Adrenal gland (tissue), 12 donors: Measurements from ENCODE around the gene BSX. TPM values are rescaled to one million over a fixed set of nuclear protein-coding genes. Genes with fewer than 3 reads are reported as not detected.

Experiments
- DNase-seq, 7 donors: peaks; one replicate each; pipeline ENCODE4 v3.0.0-alpha.2; 2019 to 2020
- H3K27ac ChIP-seq, 5 donors: fragments of 200-600 bp; sonication (generic) in 4 of 5; 1 replicate in 3 of 5; 2 replicates in 2 of 5; pipeline versions ENCODE4 v1.5.1 to v1.8.0; 2016 to 2020; ENCODE audit warnings: mild to moderate bottlenecking in 1 of 5
- H3K27me3 ChIP-seq: fragments of 200-600 bp; 2 replicates; pipeline ENCODE4 v1.8.0; 2021
- H3K36me3 ChIP-seq, 2 donors: fragments of 200-600 bp; replicated peaks in 1 of 2; 1 replicate in 1 of 2; 2 replicates in 1 of 2; pipeline versions ENCODE4 v1.5.1 to v1.8.0; 2018 to 2022
- H3K4me1 ChIP-seq, 2 donors: fragments of 200-600 bp; replicated peaks in 1 of 2; 1 replicate in 1 of 2; 2 replicates in 1 of 2; pipeline versions ENCODE4 v1.5.1 to v1.8.0; 2018 to 2021
- H3K4me3 ChIP-seq, 4 donors: fragments of 200-600 bp; sonication (generic) in 3 of 4; one replicate each; pipeline ENCODE4 v1.5.1; 2016 to 2018
- H3K9me3 ChIP-seq, 3 donors: fragments of 200-600 bp; sonication (generic) in 1 of 3; replicated peaks in 1 of 3; 1 replicate in 2 of 3; 2 replicates in 1 of 3; pipeline versions ENCODE4 v1.5.1 to v1.8.0; 2016 to 2021
- CTCF ChIP-seq, 6 experiments: fragments of 450-650 bp in 4 of 6; fragments of 200-600 bp in 2 of 6; sonication (generic) in 1 of 6; IDR thresholded peaks; 1 replicate in 5 of 6; 2 replicates in 1 of 6; pipeline versions ENCODE4 v1.5.1 to v1.8.0; 2016 to 2021; ENCODE audit warnings: antibody characterized with exemption in 6 of 6, mild to moderate bottlenecking in 2 of 6, moderate library complexity in 1 of 6
- POLR2A ChIP-seq, 2 donors: fragments of 450-650 bp; IDR thresholded peaks; one replicate each; pipeline ENCODE4 v1.6.1; 2017; ENCODE audit warnings: antibody characterized with exemption in 2 of 2, mild to moderate bottlenecking in 2 of 2, moderate library complexity in 1 of 2
- whole genome bisulfite sequencing, 4 donors: extraction: QIAGEN DNeasy Blood & Tissue Kit in 2 of 4; methylation state at CpG; one replicate each; pipeline versions ENCODE4 v1.1.5 to v1.1.7; 2013 to 2017; 5-methylcytosine and 5-hydroxymethylcytosine counted together
- intact Hi-C, 2 donors: fragments of 100-400 bp; cut with DNase I; formaldehyde crosslinking; loops; one replicate each; pipeline versions ENCODE4 v1.14.1 to v1.15.0; 2022 to 2023
- polyA plus RNA-seq, 3 donors: library from polyadenylated mRNA; stranded (reverse); fragments of 200-250 nt in 2 of 3; fragments of 350-450 nt in 1 of 3; fragmentation: Illumina TruSeq in 1 of 3; extraction: RNeasy Lipid Tissue Mini Kit (QIAGEN cat#74804) in 1 of 3; gene quantifications; one replicate each; pipeline ENCODE4 v1.2.3, GENCODE V29; 2013 to 2014
- total RNA-seq, 9 donors: library from RNA; depleted of rRNA in 4 of 9; stranded (reverse); fragments of >200 nt in 4 of 9; fragments of 120-200 nt in 1 of 9; fragmentation: NEBNext Ultra II Directional in 1 of 9; extraction: Animal tissue kit (Norgen Biotek cat#: 25700) in 1 of 9; gene quantifications; one replicate each; pipeline versions ENCODE4 v1.1.0 to v1.2.4, GENCODE V29; 2013 to 2023
- donor health status: healthy with polysubstance abuse.
- donor health status: Bipolar disorder and iron deficiency.
- donor health status: DM: yes; HTN: yes; CAD: no.
- donor health status: DM: no; HTN: no; CAD: no.
- donor health status: DM: no; HTN: no; CAD: no.
- donor health status: DM: yes; HTN: yes; CAD: no.

Gene BSX
- total and polyA plus RNA-seq, 12 donors: not detected

GRCh38 chr11:123011510-123011909 lies 29.9 kb upstream of the BSX start:
- Histone ChIP-seq H3K27me3 (peaks cover 6% of the 10 kb centered on the region), H3K4me1 (no peaks in the 10 kb centered on the region), H3K9me3 (no peaks in the 10 kb centered on the region), H3K36me3 (no peaks in the 10 kb centered on the region), H3K27ac (no peak overlapping the region), H3K4me3 (no peak overlapping the region)
- 65 to 87% (median 78%) methylated on average over 4 of the region's 4 CpGs for WGBS, 4 donors
- no peak for DNase-seq
- TF ChIP-seq POLR2A (IDR thresholded peaks at IDR 0.05): no peak
- TF ChIP-seq CTCF (IDR thresholded peaks at IDR 0.05): no peak
- intact Hi-C loops: loop anchor here in 1 of 2 donors (10.0 kb wide), 1 partner anchor 137 kb away; no protein-coding TSS in a partner anchor

GRCh38 chr11:123006860-123007542 lies 25.4 kb upstream of the BSX start:
- H3K4me3 ChIP-seq: no peak overlapping the region
- WGBS, 4 donors: 78 to 88% (median 85%) methylated on average over 5 of the region's 5 CpGs
- H3K4me1 ChIP-seq: no peaks in the 10 kb centered on the region
- TF ChIP-seq POLR2A (IDR thresholded peaks at IDR 0.05): no peak
- TF ChIP-seq CTCF (IDR thresholded peaks at IDR 0.05): no peak
- DNase-seq: no peak
- no peaks in the 10 kb centered on the region for H3K36me3 ChIP-seq
- H3K9me3 ChIP-seq: no peaks in the 10 kb centered on the region
- H3K27ac ChIP-seq: no peak overlapping the region
- peaks cover 6% of the 10 kb centered on the region for H3K27me3 ChIP-seq
- intact Hi-C loops: no loop called here

DNA sequence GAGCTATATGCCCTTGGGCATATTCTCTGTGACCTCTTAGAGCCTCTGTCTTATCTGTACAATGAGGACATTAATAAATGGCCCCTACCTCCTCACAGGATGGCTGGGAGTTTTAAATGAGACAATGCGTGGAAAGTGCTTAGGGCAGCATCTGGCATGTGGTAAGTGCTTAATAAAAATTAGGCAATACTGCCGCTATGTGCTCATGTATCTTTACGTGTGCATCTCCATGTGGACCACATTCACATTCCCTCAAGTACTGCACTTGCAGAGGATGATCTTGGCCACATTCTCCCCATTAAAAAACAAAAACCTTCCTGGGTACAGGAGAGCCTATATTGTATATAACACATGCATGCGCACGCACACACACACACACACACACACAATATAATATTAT lies 19.1 kb upstream of the BSX start:
- TF ChIP-seq CTCF (IDR thresholded peaks at IDR 0.05): no peak
- no peak for TF ChIP-seq POLR2A (IDR thresholded peaks at IDR 0.05)
- no peak overlapping the region for H3K4me3 ChIP-seq
- intact Hi-C loops: no loop called here
- DNase-seq: no peak
- no peak overlapping the region for H3K27ac ChIP-seq
- no peaks in the 10 kb centered on the region for H3K4me1 ChIP-seq
- no peaks in the 10 kb centered on the region for H3K36me3 ChIP-seq
- 80 to 94% (median 81%) methylated on average over 5 of the region's 5 CpGs for WGBS, 4 donors
- H3K27me3 ChIP-seq: no peaks in the 10 kb centered on the region
- no peaks in the 10 kb centered on the region for H3K9me3 ChIP-seq

- no peaks in the 10 kb centered on the region for H3K36me3 ChIP-seq
- H3K27ac ChIP-seq: no peak overlapping the region
- H3K4me1 ChIP-seq: no peaks in the 10 kb centered on the region
- H3K27me3 ChIP-seq: no peaks in the 10 kb centered on the region
- no peak for TF ChIP-seq CTCF (IDR thresholded peaks at IDR 0.05)
- TF ChIP-seq POLR2A (IDR thresholded peaks at IDR 0.05): no peak
- 44 to 56% (median 46%) methylated on average over 14 of the region's 14 CpGs for WGBS, 4 donors
- intact Hi-C loops: no loop called here
- DNase-seq: no peak
- no peaks in the 10 kb centered on the region for H3K9me3 ChIP-seq
- no peak overlapping the region for H3K4me3 ChIP-seq
Measured at GRCh38 chr11:122998727-122999366, 17.2 kb upstream of the BSX start.
